Loucy (cell line): ENCODE data around the gene HERC2.
"Not testable (repeated sequence)": the region's sequence is repeated elsewhere in the genome, so short reads cannot be mapped to it uniquely, and the experiment has no call there.

Experiments used
- H2AFZ ChIP-seq: fragments of 200-600 bp; sonication (generic); 2 replicates; pipeline ENCODE4 v1.6.0; 2016; ENCODE audit warnings: antibody characterized with exemption, mild to moderate bottlenecking, low read length, moderate library complexity
- H3F3A ChIP-seq: fragments of 200-600 bp; 2 replicates; pipeline ENCODE4 v1.6.0; 2016; ENCODE audit warnings: antibody characterized with exemption, low read depth, mild to moderate bottlenecking
- H3K27me3 ChIP-seq: fragments of 200-600 bp; sonication (generic); 2 replicates; pipeline ENCODE4 v1.6.1; 2014; ENCODE audit warnings: low read length, mild to moderate bottlenecking; ENCODE audit not compliant: insufficient read depth, poor library complexity, severe bottlenecking
- H3K36me3 ChIP-seq: fragments of 200-600 bp; sonication (generic); 2 replicates; pipeline ENCODE4 v1.6.1; 2016; ENCODE audit warnings: low read length; ENCODE audit not compliant: insufficient read depth
- H3K4me1 ChIP-seq: fragments of 200-600 bp; sonication (generic); 2 replicates; pipeline ENCODE4 v1.5.1; 2014; ENCODE audit warnings: low read length, mild to moderate bottlenecking; ENCODE audit not compliant: insufficient read depth, poor library complexity, severe bottlenecking
- H3K4me2 ChIP-seq: fragments of 200-600 bp; sonication (generic); 2 replicates; pipeline ENCODE4 v1.6.0; 2014; ENCODE audit warnings: antibody characterized with exemption, low read length, low read depth, mild to moderate bottlenecking; ENCODE audit not compliant: poor library complexity, severe bottlenecking
- H3K4me3 ChIP-seq: fragments of 200-600 bp; sonication (generic); 2 replicates; pipeline ENCODE4 v1.5.1; 2014; ENCODE audit warnings: low read length, mild to moderate bottlenecking, mixed read lengths; ENCODE audit not compliant: poor library complexity, severe bottlenecking
- H3K79me2 ChIP-seq: fragments of 200-600 bp; sonication (generic); 2 replicates; pipeline ENCODE4 v1.6.1; 2014; ENCODE audit warnings: low read length; ENCODE audit not compliant: insufficient read depth
- H3K9ac ChIP-seq: fragments of 200-600 bp; sonication (generic); 2 replicates; pipeline ENCODE4 v1.6.0; 2014; ENCODE audit warnings: mild to moderate bottlenecking, low read depth, low read length, moderate library complexity; ENCODE audit not compliant: poor library complexity, severe bottlenecking
- H3K9me2 ChIP-seq: fragments of 200-600 bp; sonication (generic); replicated peaks from 2 replicates; pipeline ENCODE4 v1.6.1; 2016; ENCODE audit warnings: low read depth, low read length, mixed read lengths
- H3K9me3 ChIP-seq: fragments of 200-600 bp; sonication (generic); 2 replicates; pipeline ENCODE4 v1.6.1; 2014; ENCODE audit warnings: mild to moderate bottlenecking, antibody characterized with exemption, low read length, low read depth; ENCODE audit not compliant: insufficient read depth
- H4K20me1 ChIP-seq: fragments of 200-600 bp; sonication (generic); 2 replicates; pipeline ENCODE4 v1.6.0; 2014; ENCODE audit warnings: antibody characterized with exemption, low read length, mild to moderate bottlenecking; ENCODE audit not compliant: insufficient read depth, poor library complexity, severe bottlenecking

Gene HERC2

GRCh38 chr15:28316958-28317357 is 5.0 kb downstream of the HERC2 start:
- H3K27me3 ChIP-seq, H4K20me1 ChIP-seq, H2AFZ ChIP-seq, H3K4me2 ChIP-seq, H3F3A ChIP-seq, H3K4me1 ChIP-seq, H3K9me2 ChIP-seq, H3K36me3 ChIP-seq, H3K9ac ChIP-seq, H3K9me3 ChIP-seq, H3K4me3 ChIP-seq: not testable (repeated sequence)
- peaks cover 25% of the 10 kb centered on the region for H3K79me2 ChIP-seq

- not testable (repeated sequence) for H3K9me2 ChIP-seq, H3K27me3 ChIP-seq, H3K9me3 ChIP-seq, H3F3A ChIP-seq, H3K4me1 ChIP-seq, H3K9ac ChIP-seq, H4K20me1 ChIP-seq, H3K79me2 ChIP-seq, H3K36me3 ChIP-seq, H3K4me3 ChIP-seq, H3K4me2 ChIP-seq, H2AFZ ChIP-seq
Observed at GRCh38 chr15:28310454-28310853, 11.5 kb downstream of the HERC2 start.

- not testable (repeated sequence) for H4K20me1 ChIP-seq, H3K9ac ChIP-seq, H3K4me1 ChIP-seq, H3K36me3 ChIP-seq, H3K9me3 ChIP-seq, H3F3A ChIP-seq, H3K4me2 ChIP-seq, H3K27me3 ChIP-seq, H3K9me2 ChIP-seq, H2AFZ ChIP-seq, H3K4me3 ChIP-seq, H3K79me2 ChIP-seq
Observed at GRCh38 chr15:28308718-28309117, 13.3 kb downstream of the HERC2 start.

GRCh38 chr15:28305700-28306099 is 16.3 kb downstream of the HERC2 start:
- H3K36me3 ChIP-seq, H3F3A ChIP-seq, H3K4me1 ChIP-seq, H2AFZ ChIP-seq, H3K9ac ChIP-seq, H3K79me2 ChIP-seq, H3K9me2 ChIP-seq, H3K9me3 ChIP-seq, H3K27me3 ChIP-seq, H3K4me2 ChIP-seq, H4K20me1 ChIP-seq, H3K4me3 ChIP-seq: not testable (repeated sequence)

- H3K4me1 ChIP-seq, H3K4me2 ChIP-seq, H3K9me2 ChIP-seq, H3K27me3 ChIP-seq, H3K79me2 ChIP-seq, H3K9me3 ChIP-seq, H2AFZ ChIP-seq, H3K36me3 ChIP-seq, H4K20me1 ChIP-seq, H3F3A ChIP-seq, H3K9ac ChIP-seq, H3K4me3 ChIP-seq: not testable (repeated sequence)
Observed at GRCh38 chr15:28297434-28297833, 24.5 kb downstream of the HERC2 start.

- H3K36me3 ChIP-seq, H3K4me1 ChIP-seq, H3K27me3 ChIP-seq, H3K4me3 ChIP-seq, H4K20me1 ChIP-seq, H2AFZ ChIP-seq, H3K9ac ChIP-seq, H3K9me3 ChIP-seq, H3F3A ChIP-seq, H3K9me2 ChIP-seq, H3K4me2 ChIP-seq, H3K79me2 ChIP-seq: not testable (repeated sequence)
Observed at GRCh38 chr15:28296814-28297213, 25.2 kb downstream of the HERC2 start.

- not testable (repeated sequence) for H3K4me2 ChIP-seq, H3K79me2 ChIP-seq, H2AFZ ChIP-seq
Observed at GRCh38 chr15:28295009-28295563, 26.9 kb downstream of the HERC2 start.

GRCh38 chr15:28294560-28294959 is 27.4 kb downstream of the HERC2 start:
- H3K9me2 ChIP-seq, H3K79me2 ChIP-seq, H4K20me1 ChIP-seq, H3K9ac ChIP-seq, H3K4me2 ChIP-seq, H3F3A ChIP-seq, H3K4me1 ChIP-seq, H3K4me3 ChIP-seq, H3K27me3 ChIP-seq, H2AFZ ChIP-seq, H3K9me3 ChIP-seq: not testable (repeated sequence)
- peaks cover 26% of the 10 kb centered on the region; the same call in 1 of the 2 replicates for H3K36me3 ChIP-seq

More at GRCh38 chr15:28295009-28295563, 26.9 kb downstream of the HERC2 start:
- H3K36me3 ChIP-seq, result peaks cover 21% of the 10 kb centered on the region; the same call in 1 of the 2 replicates
- not testable (repeated sequence) for H3F3A ChIP-seq, H3K4me3 ChIP-seq, H3K9me3 ChIP-seq, H3K4me1 ChIP-seq, H3K9me2 ChIP-seq, H4K20me1 ChIP-seq, H3K9ac ChIP-seq, H3K27me3 ChIP-seq
